Panc1 (cell line): ENCODE data around the gene MRPS34. TPM values are rescaled to one million over a fixed set of nuclear protein-coding genes. Genes with fewer than 3 reads are reported as not detected.

Experiments used
- ATAC-seq: fragments of 200-7000 bp; cut with Tn5 transposase; 2 replicates; pipeline ENCODE4 v1.9.1; 2020; ENCODE audit warnings: mild to moderate bottlenecking, moderate library complexity
- BruUV-seq: library from RNA; stranded (reverse); fragments of 400-500 nt; replicated peaks from 2 replicates; lab custom pipeline; 2021; lab: Mats Ljungman, UMichigan
- CTCF ChIA-PET: fragments of 300-600 bp; sonication (Branson Sonifier 250); formaldehyde crosslinking; loops from one replicate; lab custom pipeline; 2022; ENCODE audit warnings: antibody characterized with exemption; lab: Charles Lee
- POLR2A ChIA-PET: fragments of 300-600 bp; sonication (Branson Sonifier 250); formaldehyde crosslinking; loops from one replicate; lab custom pipeline; 2022; ENCODE audit warnings: antibody characterized with exemption; lab: Charles Lee
- DNase-seq: peaks from one replicate; pipeline ENCODE4 v3.0.0-alpha.2; 2010; ENCODE audit warnings: low read depth, low spot score
- H3K27ac ChIP-seq: 2 replicates; pipeline ENCODE4 v1.5.1; 2011; ENCODE audit warnings: mild to moderate bottlenecking, low read length, inconsistent platforms
- H3K27me3 ChIP-seq: fragments of 200-500 bp; sonication (Bioruptor generic); 2 replicates; pipeline ENCODE4 v1.6.0; 2014; ENCODE audit warnings: low read length, inconsistent platforms; ENCODE audit not compliant: control insufficient read depth, insufficient read depth
- H3K36me3 ChIP-seq: fragments of 200-500 bp; sonication (Bioruptor generic); 2 replicates; pipeline ENCODE4 v1.5.1; 2014; ENCODE audit warnings: inconsistent platforms, mild to moderate bottlenecking, low read length, moderate library complexity; ENCODE audit not compliant: control insufficient read depth, insufficient read depth
- H3K4me1 ChIP-seq: 2 replicates; pipeline ENCODE4 v1.5.1; 2011; ENCODE audit warnings: inconsistent platforms, mild to moderate bottlenecking, low read length, moderate library complexity; ENCODE audit not compliant: control insufficient read depth, insufficient read depth
- H3K4me3 ChIP-seq, 2 experiments: 2 replicates each; pipeline ENCODE4 v1.5.1; 2011 to 2012; ENCODE audit warnings: low read depth in 2 of 2, low read length in 2 of 2, mild to moderate bottlenecking in 2 of 2, inconsistent platforms in 1 of 2, moderate library complexity in 1 of 2
- H3K9me3 ChIP-seq: fragments of 200-500 bp; sonication (Bioruptor generic); 2 replicates; pipeline ENCODE4 v1.5.1; 2014; ENCODE audit warnings: low read depth, mild to moderate bottlenecking, inconsistent platforms, low read length, moderate library complexity; ENCODE audit not compliant: control insufficient read depth, insufficient read depth
- CTCF ChIP-seq: fragments of 450-650 bp; IDR thresholded peaks from 2 replicates; pipeline ENCODE4 v1.5.1; 2017; ENCODE audit warnings: mild to moderate bottlenecking
- POLR2AphosphoS5 ChIP-seq: IDR thresholded peaks from 2 replicates; pipeline ENCODE4 v1.6.1; 2012; ENCODE audit warnings: mild to moderate bottlenecking, low read depth, low read length, moderate library complexity
- REST ChIP-seq, 2 experiments: IDR thresholded peaks; 2 replicates each; pipeline ENCODE4 v1.6.1; 2011 to 2012; ENCODE audit warnings: low read depth in 2 of 2, control low read depth in 1 of 2, low read length in 1 of 2, mild to moderate bottlenecking in 1 of 2, moderate library complexity in 1 of 2; ENCODE audit not compliant: insufficient read depth in 1 of 2
- SIN3A ChIP-seq: IDR thresholded peaks from 2 replicates; pipeline ENCODE4 v1.6.1; 2012; ENCODE audit warnings: low read depth, mild to moderate bottlenecking, low read length, moderate library complexity, borderline replicate concordance; ENCODE audit not compliant: insufficient read depth
- TCF7L2 ChIP-seq: IDR thresholded peaks from 2 replicates; pipeline ENCODE4 v1.6.1; 2011; ENCODE audit warnings: mild to moderate bottlenecking, low read depth, low read length, inconsistent platforms
- in situ Hi-C: cut with HindIII; loops from 2 replicates; pipeline ENCODE4 v1.10.0; 2016; ENCODE audit warnings: low sequenced_read_pairs, low pct_unique_long_range_greater_than_20kb
- intact Hi-C: fragments of 100-400 bp; cut with micrococcal nuclease; formaldehyde crosslinking; loops from one replicate; pipeline ENCODE4 v1.10.0; 2022; ENCODE audit not compliant: unreplicated experiment
- total RNA-seq: library from RNA; stranded (reverse); gene quantifications from one replicate; pipeline ENCODE4 v1.2.1, GENCODE V29; 2021; ENCODE audit not compliant: unreplicated experiment

MRPS34 gene
- total RNA-seq, 1 experiment from 2014 or later = 187 TPM

GRCh38 chr16:1817716-1818115 lies 44.8 kb upstream of the MRPS34 start:
- no peaks in the 10 kb centered on the region for H3K9me3 ChIP-seq
- no peaks in the 10 kb centered on the region for H3K27me3 ChIP-seq
- CTCF ChIA-PET = no interaction called here
- peaks cover 2% of the 10 kb centered on the region; the same call in 1 of the 2 replicates for H3K4me1 ChIP-seq
- no peak for DNase-seq
- no peak overlapping the region for H3K4me3 ChIP-seq
- TF ChIP-seq SIN3A (no peak), CTCF (no peak), TCF7L2 (no peak), POLR2AphosphoS5 (no peak)
- POLR2A ChIA-PET = no interaction called here
- no peak overlapping the region for H3K27ac ChIP-seq
- no peaks in the 10 kb centered on the region for H3K36me3 ChIP-seq
- BruUV-seq = no TSS peak
- in situ Hi-C loops (no loop called here), intact Hi-C loops (no loop called here)
- ATAC-seq = peak; percentile 4; the same call in 1 of the 2 replicates

GRCh38 chr16:1817276-1817589 lies 44.3 kb upstream of the MRPS34 start:
- no peaks in the 10 kb centered on the region for H3K36me3 ChIP-seq
- no peak overlapping the region for H3K4me3 ChIP-seq
- POLR2A ChIA-PET = no interaction called here
- intact Hi-C loops = no loop called here
- no peak overlapping the region for H3K27ac ChIP-seq
- no TSS peak for BruUV-seq
- no peaks in the 10 kb centered on the region for H3K27me3 ChIP-seq
- DNase-seq (no peak), ATAC-seq (no peak)
- CTCF ChIA-PET = no interaction called here
- H3K9me3 ChIP-seq = no peaks in the 10 kb centered on the region
- no peak for TF ChIP-seq CTCF
- no peak for TF ChIP-seq POLR2AphosphoS5
- no peak for TF ChIP-seq TCF7L2
- no peak for TF ChIP-seq SIN3A
- TF ChIP-seq REST (IDR thresholded peaks at IDR 0.05; ENCODE audit: insufficient read depth in 1 of 2, low read depth in 2 of 2, low read length in 1 of 2) = no peak
- in situ Hi-C loops = no loop called here
- peaks cover 5% of the 10 kb centered on the region; the same call in 1 of the 2 replicates for H3K4me1 ChIP-seq
